Thoracic aorta (tissue), 2 donors: ENCODE measurements around the gene RUNX1. TPM values are rescaled to one million over a fixed set of nuclear protein-coding genes. Genes with fewer than 3 reads are reported as not detected.
A peak's percentile ranks its signal among the peaks of the same experiment; 100 is the strongest.

Experiments
- ATAC-seq: fragments of 150-250 bp; one replicate; pipeline ENCODE4 v1.8.0; 2017; ENCODE audit warnings: low read depth; ENCODE audit not compliant: insufficient number of reproducible peaks, low FRiP score
- DNase-seq: peaks from one replicate; pipeline ENCODE4 v3.0.0-alpha.2; 2020; ENCODE audit warnings: low spot score
- H3K27ac ChIP-seq, 2 donors: fragments of 200-600 bp; sonication (generic); 1 replicate in 1 of 2; 2 replicates in 1 of 2; pipeline ENCODE4 v1.5.1; 2016; ENCODE audit warnings: mild to moderate bottlenecking in 2 of 2, moderate library complexity in 2 of 2
- H3K27me3 ChIP-seq: fragments of 200-600 bp; sonication (generic); replicated peaks from 2 replicates; pipeline ENCODE4 v1.6.0; 2016; ENCODE audit warnings: mild to moderate bottlenecking; ENCODE audit not compliant: insufficient read depth
- H3K36me3 ChIP-seq: fragments of 200-600 bp; sonication (generic); one replicate; pipeline ENCODE4 v1.5.1; 2016
- H3K4me1 ChIP-seq, 2 donors: fragments of 200-600 bp; sonication (generic); 1 replicate in 1 of 2; 2 replicates in 1 of 2; pipeline versions ENCODE4 v1.5.1 to v1.6.0; 2016; ENCODE audit warnings: low read depth in 2 of 2, mild to moderate bottlenecking in 1 of 2; ENCODE audit not compliant: control insufficient read depth in 1 of 2
- H3K4me3 ChIP-seq: fragments of 200-600 bp; sonication (generic); 2 replicates; pipeline ENCODE4 v1.5.1; 2016; ENCODE audit warnings: mild to moderate bottlenecking
- H3K9me3 ChIP-seq: fragments of 200-600 bp; sonication (generic); 2 replicates; pipeline ENCODE4 v1.5.1; 2016
- total RNA-seq, 2 donors: library from RNA; depleted of rRNA; stranded (reverse); fragments of >200 nt; gene quantifications; one replicate each; pipeline versions ENCODE4 v1.1.0 to v1.2.3, GENCODE V29; 2016
- TF ChIP-seq, protein P1 (sequence below): fragments of 200-600 bp; sonication (generic); IDR thresholded peaks from one replicate; pipeline ENCODE4 v1.5.1; 2019; ENCODE audit warnings: antibody characterized with exemption

Gene RUNX1
- total RNA-seq, 2 donors from 2014 or later: 47.4 to 64.7 TPM

- Histone ChIP-seq H3K4me3 (no peak overlapping the region), H3K27me3 (no peaks in the 10 kb centered on the region), H3K36me3 (no peaks in the 10 kb centered on the region), H3K4me1 (peaks cover 2 to 12% of the 10 kb centered on the region in 2 donors), H3K9me3 (no peaks in the 10 kb centered on the region), H3K27ac (no peak overlapping the region)
- TF ChIP-seq, protein P1, sequence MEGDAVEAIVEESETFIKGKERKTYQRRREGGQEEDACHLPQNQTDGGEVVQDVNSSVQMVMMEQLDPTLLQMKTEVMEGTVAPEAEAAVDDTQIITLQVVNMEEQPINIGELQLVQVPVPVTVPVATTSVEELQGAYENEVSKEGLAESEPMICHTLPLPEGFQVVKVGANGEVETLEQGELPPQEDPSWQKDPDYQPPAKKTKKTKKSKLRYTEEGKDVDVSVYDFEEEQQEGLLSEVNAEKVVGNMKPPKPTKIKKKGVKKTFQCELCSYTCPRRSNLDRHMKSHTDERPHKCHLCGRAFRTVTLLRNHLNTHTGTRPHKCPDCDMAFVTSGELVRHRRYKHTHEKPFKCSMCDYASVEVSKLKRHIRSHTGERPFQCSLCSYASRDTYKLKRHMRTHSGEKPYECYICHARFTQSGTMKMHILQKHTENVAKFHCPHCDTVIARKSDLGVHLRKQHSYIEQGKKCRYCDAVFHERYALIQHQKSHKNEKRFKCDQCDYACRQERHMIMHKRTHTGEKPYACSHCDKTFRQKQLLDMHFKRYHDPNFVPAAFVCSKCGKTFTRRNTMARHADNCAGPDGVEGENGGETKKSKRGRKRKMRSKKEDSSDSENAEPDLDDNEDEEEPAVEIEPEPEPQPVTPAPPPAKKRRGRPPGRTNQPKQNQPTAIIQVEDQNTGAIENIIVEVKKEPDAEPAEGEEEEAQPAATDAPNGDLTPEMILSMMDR: no peak
- ATAC-seq (no peak), DNase-seq (no peak)
Observed at GRCh38 chr21:35075546-35075945, 26.4 kb upstream of the RUNX1 start.

DNA sequence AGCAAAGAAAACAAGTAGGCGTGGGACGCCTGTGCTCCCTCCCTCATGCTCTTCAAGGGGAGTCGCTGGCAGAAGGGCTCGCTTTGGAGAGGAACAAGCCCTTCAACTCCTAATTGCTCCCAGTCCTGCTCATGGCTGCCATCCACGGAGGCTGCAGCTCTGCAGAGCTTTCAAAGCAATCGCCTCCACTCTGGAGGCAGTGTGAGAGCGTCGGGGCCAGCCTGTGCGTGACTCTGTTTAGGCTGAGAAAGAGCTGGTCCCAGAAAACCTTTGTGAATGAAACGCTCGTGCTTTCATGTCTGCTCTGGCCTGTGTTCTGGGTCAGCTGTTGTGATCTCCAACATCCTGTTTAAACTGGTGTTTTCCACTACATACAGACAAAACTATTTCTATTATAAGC is 23.9 kb upstream of the RUNX1 start:
- Histone ChIP-seq H3K9me3 (no peaks in the 10 kb centered on the region), H3K36me3 (no peaks in the 10 kb centered on the region), H3K4me3 (peak overlapping the region; percentile 29), H3K27me3 (no peaks in the 10 kb centered on the region), H3K27ac (no peak overlapping the region), H3K4me1 (peaks cover 2 to 12% of the 10 kb centered on the region in 2 donors)
- ATAC-seq: no peak
- TF ChIP-seq, protein P1: no peak
- no peak for DNase-seq

DNA sequence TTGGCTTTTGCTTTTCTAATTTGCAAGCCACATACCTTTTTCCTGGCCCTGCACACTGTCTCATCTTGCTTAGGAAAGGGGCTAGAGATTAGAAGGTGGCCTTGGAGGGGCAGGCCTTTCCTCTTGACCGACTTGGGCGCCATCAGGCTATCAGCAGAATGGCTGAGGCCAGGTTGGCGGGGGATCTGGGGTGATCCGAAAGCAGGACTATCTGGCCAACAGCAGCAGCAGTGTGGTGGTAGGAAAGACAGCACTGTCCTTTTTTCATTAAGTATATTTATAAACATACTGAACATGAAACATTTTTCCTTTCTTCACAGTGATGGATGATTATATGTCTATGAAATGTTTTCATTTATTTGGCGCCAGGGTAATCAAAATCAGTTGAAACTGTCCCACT is 23.5 kb upstream of the RUNX1 start:
- H3K4me1 ChIP-seq: peaks cover 2 to 12% of the 10 kb centered on the region in 2 donors
- no peaks in the 10 kb centered on the region for H3K27me3 ChIP-seq
- no peaks in the 10 kb centered on the region for H3K9me3 ChIP-seq
- TF ChIP-seq, protein P1: no peak
- ATAC-seq (no peak), DNase-seq (no peak)
- H3K27ac ChIP-seq: no peak overlapping the region
- peak overlapping the region; percentile 29 for H3K4me3 ChIP-seq
- no peaks in the 10 kb centered on the region for H3K36me3 ChIP-seq

DNA sequence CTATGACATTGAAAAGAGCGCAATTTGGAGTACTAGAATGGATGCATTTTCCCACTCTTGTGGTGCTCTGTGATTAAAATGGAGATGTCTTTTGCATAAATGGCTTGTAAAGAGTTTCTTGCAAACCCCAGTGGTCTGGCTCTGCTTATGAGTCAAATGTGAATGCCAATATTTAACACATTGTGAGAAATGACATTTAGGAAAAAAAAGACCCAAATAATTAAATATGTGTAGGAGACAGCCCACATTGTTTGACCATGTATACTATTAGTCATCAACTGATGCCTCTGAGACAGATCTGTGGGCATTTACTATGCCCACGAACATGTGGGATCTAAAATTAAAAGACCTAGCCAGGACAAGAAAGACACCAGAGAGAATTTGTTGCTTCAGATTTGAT is 22.2 kb upstream of the RUNX1 start:
- Histone ChIP-seq H3K27ac (no peak overlapping the region), H3K4me3 (no peak overlapping the region)
- ATAC-seq: no peak

DNA sequence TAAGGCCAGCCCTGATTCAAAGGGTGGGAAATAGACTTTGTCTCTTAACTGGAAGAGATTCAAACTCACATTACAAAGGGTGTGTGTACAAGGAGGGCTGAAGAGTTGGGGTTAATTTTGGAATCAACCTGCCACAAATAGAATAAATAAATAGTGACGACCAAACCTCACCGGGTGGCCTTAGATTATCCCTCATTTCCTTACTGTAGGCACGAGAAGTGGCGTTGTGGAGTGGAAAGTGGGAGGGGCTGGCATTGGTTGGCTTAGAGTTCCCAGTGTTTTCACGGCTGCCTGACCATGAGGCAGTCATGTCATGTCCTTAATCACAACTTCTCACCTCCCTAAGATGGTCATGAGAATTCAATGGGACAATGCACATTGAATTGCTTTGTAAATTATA is 21.3 kb upstream of the RUNX1 start:
- Histone ChIP-seq H3K36me3 (no peaks in the 10 kb centered on the region), H3K9me3 (no peaks in the 10 kb centered on the region), H3K4me3 (no peak overlapping the region), H3K4me1 (peaks cover 2 to 12% of the 10 kb centered on the region in 2 donors), H3K27ac (no peak overlapping the region), H3K27me3 (no peaks in the 10 kb centered on the region)
- DNase-seq (no peak), ATAC-seq (no peak)
- TF ChIP-seq, protein P1: no peak

More for the DNA sequence above, 22.2 kb upstream of the RUNX1 start:
- H3K27me3 ChIP-seq: no peaks in the 10 kb centered on the region
- no peak for DNase-seq
- H3K9me3 ChIP-seq: no peaks in the 10 kb centered on the region
- TF ChIP-seq, protein P1: no peak
- H3K4me1 ChIP-seq: peaks cover 2 to 12% of the 10 kb centered on the region in 2 donors
- H3K36me3 ChIP-seq: no peaks in the 10 kb centered on the region
